ENCODE data around the gene ANO8. TPM values are rescaled to one million over a fixed set of nuclear protein-coding genes. Genes with fewer than 3 reads are reported as not detected.

ANO8 gene
- polyA plus RNA-seq, 3 donors = 0.11 to 14.1 TPM; not detected in 1

GRCh38 chr19:17332360-17332676, 2.3 kb downstream of the ANO8 start:
- no peak for TF ChIP-seq CTCF (IDR thresholded peaks at IDR 0.05)
- no peak overlapping the region for H3K27ac Mint-ChIP-seq
- 98% methylated on average over 8 of the region's 8 CpGs for WGBS (ENCODE audit: insufficient coverage)
- Histone ChIP-seq H3K4me1 (ENCODE audit: control insufficient read depth in 1 of 2, insufficient read depth in 2 of 2, low read length in 2 of 2) (peaks cover 45 to 61% of the 10 kb centered on the region in 2 donors), H3K9me3 (replicated peaks in 1 of 2; ENCODE audit: control insufficient read depth in 1 of 2, insufficient read depth in 1 of 2, low read length in 2 of 2) (peaks cover 0 to 12% of the 10 kb centered on the region in 2 donors), H3K4me2 (replicated peaks; ENCODE audit: extremely low read depth, low read length, poor library complexity, severe bottlenecking) (no peak overlapping the region), H4K20me1 (ENCODE audit: insufficient read depth, low read length) (peaks cover 27% of the 10 kb centered on the region), H3K79me2 (ENCODE audit: insufficient read depth, low read length) (peaks cover 10% of the 10 kb centered on the region), H3K27ac (ENCODE audit: low read depth in 1 of 2, low read length in 2 of 2) (no peak overlapping the region), H3K9ac (ENCODE audit: insufficient read depth, low read length, poor library complexity, severe bottlenecking) (no peak overlapping the region), H3K36me3 (replicated peaks in 1 of 2; ENCODE audit: control insufficient read depth in 1 of 2, insufficient read depth in 2 of 2, low read length in 2 of 2) (peaks cover 0 to 3% of the 10 kb centered on the region in 2 donors), H2AFZ (ENCODE audit: insufficient read depth, low read depth, low read length, poor library complexity, severe bottlenecking) (no peak overlapping the region), H3K4me3 (replicated peaks in 1 of 3; ENCODE audit: low read depth in 2 of 3, low read length in 3 of 3) (no peak overlapping the region), H3K27me3 (ENCODE audit: control insufficient read depth in 2 of 2, insufficient read depth in 2 of 2, low read length in 2 of 2) (peaks cover 11 to 28% of the 10 kb centered on the region in 2 donors)
- H3K36me3 Mint-ChIP-seq = peaks cover 22 to 35% of the 10 kb centered on the region in 2 donors
- intact Hi-C loops (cut with micrococcal nuclease) = no loop called here
- no peak for DNase-seq
- peaks cover 23 to 38% (median 24%) of the 10 kb centered on the region in 3 donors for H3K27me3 Mint-ChIP-seq (ENCODE audit: low read depth in 3 of 3)
- peaks cover 41% of the 10 kb centered on the region for H3K4me1 Mint-ChIP-seq
- H3K9me3 Mint-ChIP-seq = peaks cover 0 to 14% (median 10%) of the 10 kb centered on the region in 7 donors
- no peak overlapping the region for H3K4me3 Mint-ChIP-seq

- H3K4me2 ChIP-seq (replicated peaks; ENCODE audit: extremely low read depth, low read length, poor library complexity, severe bottlenecking) = no peak overlapping the region
- H3K36me3 ChIP-seq (replicated peaks in 1 of 2; ENCODE audit: control insufficient read depth in 1 of 2, insufficient read depth in 2 of 2, low read length in 2 of 2) = peaks cover 3 to 7% of the 10 kb centered on the region in 2 donors
- intact Hi-C loops (cut with micrococcal nuclease) = no loop called here
- H3K9me3 Mint-ChIP-seq = peaks cover 0 to 14% (median 10%) of the 10 kb centered on the region in 7 donors
- peaks cover 0 to 12% of the 10 kb centered on the region in 2 donors for H3K9me3 ChIP-seq (replicated peaks in 1 of 2; ENCODE audit: control insufficient read depth in 1 of 2, insufficient read depth in 1 of 2, low read length in 2 of 2)
- DNase-seq = no peak
- no peak for TF ChIP-seq CTCF (IDR thresholded peaks at IDR 0.05)
- peaks cover 37 to 54% of the 10 kb centered on the region in 2 donors for H3K4me1 ChIP-seq (ENCODE audit: control insufficient read depth in 1 of 2, insufficient read depth in 2 of 2, low read length in 2 of 2)
- peaks cover 23 to 40% (median 24%) of the 10 kb centered on the region in 3 donors for H3K27me3 Mint-ChIP-seq (ENCODE audit: low read depth in 3 of 3)
- peaks cover 11 to 28% of the 10 kb centered on the region in 2 donors for H3K27me3 ChIP-seq (ENCODE audit: control insufficient read depth in 2 of 2, insufficient read depth in 2 of 2, low read length in 2 of 2)
- H3K9ac ChIP-seq (ENCODE audit: insufficient read depth, low read length, poor library complexity, severe bottlenecking) = no peak overlapping the region
- peaks cover 27% of the 10 kb centered on the region for H4K20me1 ChIP-seq (ENCODE audit: insufficient read depth, low read length)
- peaks cover 10% of the 10 kb centered on the region for H3K79me2 ChIP-seq (ENCODE audit: insufficient read depth, low read length)
- WGBS (ENCODE audit: insufficient coverage) = 94% methylated on average over 13 of the region's 13 CpGs
- H3K4me1 Mint-ChIP-seq = peaks cover 31% of the 10 kb centered on the region
- no peak overlapping the region for H3K27ac ChIP-seq (ENCODE audit: low read depth in 1 of 2, low read length in 2 of 2)
- no peak overlapping the region for H3K4me3 ChIP-seq (replicated peaks in 1 of 3; ENCODE audit: low read depth in 2 of 3, low read length in 3 of 3)
- H3K4me3 Mint-ChIP-seq = peak overlapping the region in 1 of 2 donors; percentile 64
- H3K36me3 Mint-ChIP-seq = peaks cover 22 to 36% of the 10 kb centered on the region in 2 donors
- no peak overlapping the region for H2AFZ ChIP-seq (ENCODE audit: insufficient read depth, low read depth, low read length, poor library complexity, severe bottlenecking)
- H3K27ac Mint-ChIP-seq = peak overlapping the region in 2 of 7 donors; percentile 53 to 68
Observed at GRCh38 chr19:17331045-17331558, 3.6 kb downstream of the ANO8 start.

All from CD14-positive monocyte (primary cell).